Measurements from ENCODE around the gene CYS1. TPM values are rescaled to one million over a fixed set of nuclear protein-coding genes. Genes with fewer than 3 reads are reported as not detected.
"Not testable (repeated sequence)": the region's sequence is repeated elsewhere in the genome, so short reads cannot be mapped to it uniquely, and the experiment has no call there.

CYS1 gene
- total RNA-seq, 1 donor from 2014 or later: 223 TPM

DNA sequence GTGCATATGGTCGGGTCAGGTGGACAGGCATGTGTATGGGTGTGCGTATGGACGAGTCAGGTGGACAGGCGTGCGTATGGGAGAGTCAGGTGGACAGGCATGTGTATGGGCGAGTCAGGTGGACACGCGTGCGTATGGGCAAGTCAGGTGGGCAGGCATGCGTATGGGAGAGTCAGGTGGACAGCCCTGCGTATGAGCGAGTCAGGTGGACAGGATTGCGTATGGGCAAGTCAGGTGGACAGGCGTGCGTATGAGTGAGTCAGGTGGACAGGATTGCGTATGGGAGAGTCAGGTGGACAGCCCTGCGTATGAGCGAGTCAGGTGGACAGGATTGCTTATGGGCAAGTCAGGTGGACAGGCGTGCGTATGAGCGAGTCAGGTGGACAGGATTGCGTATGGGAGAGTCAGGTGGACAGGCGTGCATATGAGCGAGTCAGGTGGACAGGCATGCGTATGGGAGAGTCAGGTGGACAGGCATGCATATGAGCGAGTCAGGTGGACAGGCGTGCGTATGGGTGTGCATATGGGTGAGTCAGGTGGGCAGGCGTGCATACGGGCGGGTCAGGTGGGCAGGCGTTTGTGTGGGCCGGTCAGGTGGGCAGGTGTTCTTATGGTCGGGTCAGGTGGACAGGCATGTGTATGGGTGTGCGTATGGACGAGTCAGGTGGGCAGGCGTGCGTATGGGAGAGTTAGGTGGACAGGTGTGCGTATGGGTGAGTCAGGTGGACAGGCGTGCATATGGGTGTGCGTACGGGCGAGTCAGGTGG lies 66.4 kb downstream of the CYS1 start:
- not testable (repeated sequence) for DNase-seq (ENCODE audit: low read depth)

DNA sequence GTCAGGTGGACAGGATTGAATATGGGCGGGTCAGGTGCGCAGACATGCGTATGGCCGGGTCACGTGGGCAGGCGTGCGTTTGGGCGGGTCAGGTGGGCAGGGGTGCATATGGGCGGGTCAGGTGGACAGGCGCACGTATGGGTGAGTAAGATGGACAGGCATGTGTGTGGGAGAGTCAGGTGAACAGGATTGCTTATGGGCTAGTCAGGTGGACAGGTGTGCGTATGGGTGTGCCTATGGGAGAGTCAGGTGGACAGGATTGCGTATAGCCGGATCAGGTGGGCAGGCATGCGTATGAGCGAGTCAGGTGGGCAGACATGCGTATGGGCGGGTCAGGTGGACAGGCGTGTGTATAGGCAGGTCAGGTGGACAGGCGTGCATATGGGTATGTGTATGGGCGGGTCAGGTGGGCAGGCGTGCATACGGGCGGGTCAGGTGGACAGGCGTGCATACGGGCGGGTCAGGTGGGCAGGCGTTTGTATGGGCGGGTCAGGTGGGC lies 67.2 kb downstream of the CYS1 start:
- DNase-seq (ENCODE audit: low read depth): no peak

DNA sequence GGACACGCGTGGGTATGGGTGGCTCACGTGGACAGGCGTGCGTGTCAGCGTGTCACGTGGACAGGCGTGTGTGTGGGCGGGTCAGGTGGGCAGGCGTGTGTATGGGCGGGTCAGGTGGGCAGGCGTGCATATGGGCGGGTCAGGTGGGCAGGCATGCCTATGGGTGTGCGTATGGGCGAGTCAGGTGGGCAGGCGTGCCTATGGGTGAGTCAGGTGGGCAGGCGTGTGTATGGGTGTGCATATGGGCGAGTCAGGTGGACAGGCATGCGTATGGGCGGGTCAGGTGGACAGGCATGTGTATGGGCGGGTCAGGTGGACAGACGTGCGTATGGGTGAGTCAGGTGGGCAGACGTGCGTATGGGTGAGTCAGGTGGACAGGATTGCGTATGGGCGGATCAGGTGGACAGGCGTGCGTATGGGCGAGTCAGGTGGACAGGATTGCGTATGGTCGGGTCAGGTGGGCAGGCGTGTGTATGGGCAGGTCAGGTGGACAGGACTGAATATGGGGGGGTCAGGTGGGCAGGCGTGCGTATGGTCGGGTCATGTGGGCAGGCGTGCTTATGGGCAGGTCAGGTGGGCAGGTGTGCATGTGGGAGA lies 67.7 kb downstream of the CYS1 start:
- DNase-seq (ENCODE audit: low read depth): not testable (repeated sequence)

DNA sequence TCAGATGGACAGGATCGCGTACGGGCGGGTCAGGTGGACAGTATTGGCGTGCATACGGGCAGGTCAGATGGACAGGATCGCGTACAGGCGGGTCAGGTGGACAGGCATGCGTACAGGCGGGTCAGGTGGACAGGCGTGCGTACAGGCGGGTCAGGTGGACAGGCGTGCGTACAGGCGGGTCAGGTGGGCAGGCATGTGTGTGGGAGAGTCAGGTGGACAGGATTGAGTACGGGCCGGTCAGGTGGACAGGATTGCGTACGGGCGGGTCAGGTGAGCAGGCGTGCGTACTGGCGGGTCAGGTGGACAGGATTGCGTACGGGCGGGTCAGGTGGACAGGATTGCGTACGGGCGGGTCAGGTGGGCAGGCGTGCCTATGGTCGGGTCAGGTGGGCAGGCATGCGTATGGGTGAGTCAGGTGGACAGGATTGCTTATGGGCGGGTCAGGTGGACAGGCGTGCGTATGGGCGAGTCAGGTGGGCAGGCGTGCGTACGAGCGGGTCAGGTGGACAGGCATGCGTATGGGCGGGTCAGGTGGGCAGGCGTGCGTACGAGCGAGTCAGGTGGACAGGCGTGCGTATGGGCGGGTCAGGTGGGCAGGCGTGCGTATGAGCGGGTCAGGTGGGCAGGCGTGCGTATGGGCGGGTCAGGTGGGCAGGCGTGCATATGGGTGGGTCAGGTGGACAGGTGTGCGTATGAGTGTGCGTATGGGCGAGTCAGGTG lies 68.4 kb downstream of the CYS1 start:
- not testable (repeated sequence) for DNase-seq (ENCODE audit: low read depth)

DNA sequence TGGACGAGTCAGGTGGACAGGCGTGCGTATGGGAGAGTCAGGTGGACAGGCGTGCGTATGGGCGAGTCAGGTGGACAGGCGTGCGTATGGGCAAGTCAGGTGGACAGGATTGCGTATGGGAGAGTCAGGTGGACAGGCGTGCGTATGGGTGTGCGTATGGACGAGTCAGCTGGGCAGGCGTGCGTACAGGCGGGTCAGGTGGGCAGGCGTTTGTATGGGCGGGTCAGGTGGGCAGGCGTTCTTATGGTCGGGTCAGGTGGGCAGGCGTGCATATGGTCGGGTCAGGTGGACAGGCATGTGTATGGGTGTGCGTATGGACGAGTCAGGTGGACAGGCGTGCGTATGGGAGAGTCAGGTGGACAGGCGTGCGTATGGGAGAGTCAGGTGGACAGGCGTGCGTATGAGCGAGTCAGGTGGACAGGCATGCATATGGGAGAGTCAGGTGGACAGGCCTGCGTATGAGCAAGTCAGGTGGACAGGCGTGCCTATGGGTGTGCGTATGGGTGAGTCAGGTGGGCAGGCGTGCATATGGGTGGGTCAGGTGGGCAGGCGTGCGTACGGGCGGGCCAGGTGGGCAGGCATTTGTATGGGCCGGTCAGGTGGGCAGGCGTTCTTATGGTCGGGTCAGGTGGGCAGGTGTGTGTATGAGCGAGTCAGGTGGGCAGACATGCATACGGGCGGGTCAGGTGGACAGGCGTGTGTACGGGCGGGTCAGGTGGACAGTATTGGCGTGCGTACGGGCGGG lies 69.2 kb downstream of the CYS1 start:
- DNase-seq (ENCODE audit: low read depth): not testable (repeated sequence)

DNA sequence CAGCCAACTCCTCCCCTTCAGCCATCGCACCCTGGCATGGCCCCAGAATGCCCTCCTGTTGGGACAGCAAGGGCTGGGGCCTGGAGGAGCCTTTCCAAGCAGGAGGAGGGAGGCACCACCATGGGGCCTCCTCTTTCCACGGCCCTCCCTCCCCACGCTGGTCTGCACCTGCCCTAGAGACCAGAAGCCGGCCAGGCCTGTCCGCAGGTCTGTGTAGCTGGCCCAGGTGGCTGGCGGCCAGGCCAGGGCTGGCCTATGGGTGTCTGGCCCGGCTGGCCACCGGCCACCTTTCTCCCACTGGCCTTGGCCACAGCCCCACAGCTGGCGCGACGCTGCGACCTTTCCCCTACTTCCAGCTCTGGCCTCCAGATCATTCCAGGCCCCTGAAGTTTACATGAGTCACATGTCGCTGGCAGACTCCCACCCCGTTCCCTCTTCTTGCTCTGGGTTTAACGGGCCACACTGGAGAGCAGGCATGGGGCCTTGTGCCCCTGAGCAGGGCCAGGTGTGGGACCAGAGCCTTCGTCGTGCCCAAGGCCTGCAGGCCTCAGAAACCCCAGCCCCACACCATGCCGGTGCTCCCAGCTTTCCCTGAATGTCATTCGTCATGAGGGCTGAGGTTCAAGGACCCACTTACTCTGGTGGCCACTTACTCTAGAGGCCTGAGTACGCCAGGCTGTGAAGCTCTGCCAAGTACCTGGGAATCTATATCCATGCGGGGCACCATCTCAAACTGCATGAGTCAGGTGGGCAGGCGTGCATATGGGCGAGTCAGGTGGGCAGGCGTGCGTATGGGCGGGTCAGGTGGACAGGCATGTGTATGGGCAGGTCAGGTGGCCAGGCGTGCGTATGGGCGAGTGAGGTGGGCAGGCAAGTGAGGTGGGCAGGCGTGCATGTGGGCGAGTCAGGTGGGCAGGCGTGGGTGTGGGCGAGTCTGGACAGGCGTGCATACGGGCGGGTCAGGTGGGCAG lies 70.1 kb downstream of the CYS1 start:
- peak; percentile 29 for DNase-seq (ENCODE audit: low read depth)

DNA sequence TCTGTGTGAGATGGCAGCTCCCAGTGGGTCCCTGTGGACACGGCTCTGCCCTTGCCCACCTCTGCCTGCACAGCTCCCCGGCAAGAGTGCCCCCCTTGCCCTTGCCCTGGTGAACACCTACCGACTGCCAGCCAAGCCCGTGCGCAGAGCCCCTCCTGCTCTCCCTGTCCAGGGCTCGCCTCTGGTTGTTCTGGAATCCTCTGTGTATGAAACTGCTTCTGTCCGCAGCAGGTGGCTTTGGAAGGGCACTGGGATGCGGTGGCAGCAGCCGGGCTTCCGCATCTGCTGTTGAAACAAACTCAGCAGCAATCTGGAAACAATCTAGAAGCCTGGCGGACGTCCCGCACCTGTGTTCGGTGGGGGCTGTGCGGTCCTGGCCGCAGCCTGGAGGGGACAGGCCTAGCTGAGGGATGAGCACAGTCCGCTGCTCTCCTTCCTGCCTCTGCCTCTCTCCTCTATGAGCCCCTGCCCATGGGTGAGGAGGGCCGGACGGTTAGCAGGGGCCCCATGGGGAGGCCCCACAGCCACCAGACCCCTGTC lies 70.9 kb downstream of the CYS1 start:
- no peak for DNase-seq (ENCODE audit: low read depth)

DNA sequence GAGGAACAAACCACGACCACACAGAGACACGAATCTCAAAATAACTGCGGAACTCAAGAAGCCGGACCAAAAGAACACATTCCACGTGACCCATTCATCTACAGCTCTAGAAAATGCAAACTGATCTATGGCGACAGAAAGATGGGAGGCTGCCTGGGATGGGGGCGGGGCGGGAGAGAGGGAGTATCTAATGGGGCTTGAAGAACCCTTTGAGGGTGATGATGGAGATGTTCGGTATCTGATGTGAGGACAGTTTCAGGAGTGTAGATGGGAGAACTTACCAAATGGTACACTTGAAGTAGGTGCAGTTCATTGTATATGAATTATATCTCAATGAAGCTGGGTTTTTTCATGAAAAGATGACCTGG lies 71.4 kb downstream of the CYS1 start:
- no peak for DNase-seq (ENCODE audit: low read depth)

DNA sequence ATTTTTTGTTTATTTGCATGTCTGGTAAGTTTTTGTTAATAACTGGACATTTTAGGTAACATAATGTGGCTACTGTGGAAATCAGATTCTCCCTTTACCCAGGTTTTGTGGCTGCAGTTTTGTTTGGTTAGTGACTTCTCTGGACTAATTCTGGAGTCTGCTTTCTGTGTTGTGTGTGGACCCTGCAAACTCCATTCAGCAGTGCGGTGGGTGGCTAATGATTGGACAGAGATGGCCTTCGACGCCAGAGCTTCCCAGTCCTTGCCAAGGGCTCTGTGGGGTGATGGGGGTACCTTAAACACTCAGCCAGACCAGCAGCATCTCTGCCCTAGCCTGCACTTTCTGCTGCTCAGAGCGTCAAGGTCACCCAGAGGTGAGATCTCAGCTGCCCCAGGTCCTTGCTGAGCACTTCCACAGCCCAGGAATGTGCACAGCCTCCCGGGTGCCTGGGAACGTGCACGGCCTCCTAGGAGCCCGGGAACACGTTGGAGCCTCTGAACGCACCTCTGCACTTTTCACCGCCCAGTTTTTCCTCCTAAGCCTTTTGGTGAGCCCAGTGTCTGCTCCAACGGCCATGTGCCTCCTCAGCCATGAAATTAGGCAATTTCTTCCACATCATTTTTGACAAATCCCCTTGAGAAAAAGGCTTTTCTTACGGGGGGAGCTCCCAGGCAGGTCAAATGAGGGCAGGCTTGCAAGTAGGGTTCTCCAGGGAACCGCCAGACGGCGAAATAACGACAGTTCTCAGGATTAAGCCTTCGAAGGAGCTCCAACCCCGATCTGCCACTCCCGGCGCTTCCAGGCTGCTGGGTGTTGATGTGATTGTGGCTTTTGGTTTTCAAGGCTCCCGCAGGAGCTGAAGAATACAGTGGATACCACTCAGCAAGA lies 72.0 kb downstream of the CYS1 start:
- no peak for DNase-seq (ENCODE audit: low read depth)

DNA sequence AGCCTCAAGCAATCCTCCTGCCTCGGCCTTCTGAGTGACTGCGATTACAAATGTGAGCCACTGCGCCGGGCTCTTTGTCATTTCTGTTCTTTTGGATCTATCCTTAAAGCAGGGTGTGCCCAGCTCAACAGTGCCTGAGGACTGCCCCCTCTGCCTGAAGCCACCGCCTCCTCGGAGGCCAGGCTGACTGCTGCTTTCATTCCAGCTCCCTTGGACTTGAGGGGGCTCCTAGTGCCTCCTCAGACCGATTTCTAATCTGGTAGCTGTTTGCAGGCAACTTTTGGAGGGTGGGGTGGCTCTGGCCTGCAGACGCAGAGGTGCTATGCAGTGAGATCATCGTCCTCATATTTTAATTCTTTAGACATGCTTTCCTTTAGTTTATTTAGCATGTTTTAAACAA lies 72.8 kb downstream of the CYS1 start:
- no peak for DNase-seq (ENCODE audit: low read depth)

Other genes starting within 250 kb of the CYS1 start
- gene TAF1B, start 236.9 kb downstream of the CYS1 start, total RNA-seq: 30.5 and 37.7 TPM in 2 replicates
- gene GRHL1, start 128.7 kb downstream of the CYS1 start, total RNA-seq: 1.7 and 4.0 TPM in 2 replicates
- 8.2 and 16.2 TPM in 2 replicates for gene KLF11, start 36.9 kb downstream of the CYS1 start, total RNA-seq
- gene RRM2, start 42.3 kb upstream of the CYS1 start, total RNA-seq: 3.4 and 17.9 TPM in 2 replicates
- gene HPCAL1, start 222.5 kb upstream of the CYS1 start, total RNA-seq: 64.9 and 90.2 TPM in 2 replicates

All from renal cortical epithelial cell (primary cell).